ENCODE measurements around the gene MAGI2.

GRCh38 chr7:78153285-78153684 is 1300.2 kb downstream of the MAGI2 start:
- TF ChIP-seq POLR2A (IDR thresholded peaks at IDR 0.05) = no peak
- TF ChIP-seq CTCF (IDR thresholded peaks at IDR 0.05) = no peak

Data from esophagus squamous epithelium (tissue), 4 donors.